Measurements from ENCODE around the gene FSCN2. TPM values are rescaled to one million over a fixed set of nuclear protein-coding genes. Genes with fewer than 3 reads are reported as not detected.

The FSCN2 gene
- polyA plus RNA-seq, 1 donor (not counting 4 experiments of a cell fraction or from before 2014, with no cell fraction given): not detected

DNA sequence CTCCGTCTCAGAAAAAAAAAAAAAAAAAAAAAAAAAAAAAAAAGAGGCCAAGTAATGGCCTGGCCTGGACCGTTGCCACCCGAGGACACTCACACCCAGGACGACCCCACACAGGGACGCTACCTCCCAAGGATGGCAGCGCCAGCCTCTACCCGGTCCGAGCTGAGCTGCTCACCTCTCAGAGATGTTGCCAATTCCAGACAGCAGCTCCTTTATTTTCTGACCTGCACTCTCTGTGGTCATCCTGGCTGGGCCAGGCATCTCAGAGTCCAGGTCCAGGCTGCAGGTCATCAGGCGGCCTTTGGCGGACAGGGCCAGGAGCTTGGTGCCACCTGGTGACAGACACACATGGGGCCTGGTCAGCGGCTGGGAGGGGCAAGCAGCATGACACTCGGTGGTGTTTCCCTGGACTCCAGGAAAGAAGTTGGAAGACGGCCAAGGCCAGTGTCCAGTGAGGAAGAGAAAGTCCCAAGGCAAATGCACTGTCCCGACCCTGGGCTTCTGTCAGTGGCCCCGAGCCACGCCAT is 20.9 kb downstream of the FSCN2 start:
- Histone ChIP-seq H3K9ac (ENCODE audit: control insufficient read depth, extremely low read depth, insufficient read depth, low read length) (no peak overlapping the region), H3K9me1 (ENCODE audit: control insufficient read depth, extremely low read depth, insufficient read depth, low read length) (no peaks in the 10 kb centered on the region), H4K20me1 (ENCODE audit: control insufficient read depth, extremely low read depth, insufficient read depth, low read length) (no peaks in the 10 kb centered on the region), H3K27ac (ENCODE audit: control insufficient read depth, insufficient read depth, low read length) (no peak overlapping the region), H3K4me2 (ENCODE audit: control insufficient read depth, extremely low read depth, insufficient read depth, low read depth, low read length) (no peak overlapping the region), H3K27me3 (ENCODE audit: control insufficient read depth, extremely low read depth, insufficient read depth, low read length) (no peaks in the 10 kb centered on the region), H3K36me3 (ENCODE audit: control insufficient read depth in 2 of 2, extremely low read depth in 1 of 2, insufficient read depth in 2 of 2, low read length in 2 of 2) (peaks cover 24 to 30% of the 10 kb centered on the region in 2 experiments), H3K4me3 (ENCODE audit: control insufficient read depth in 2 of 3, extremely low read depth in 1 of 3, insufficient read depth in 2 of 3, low read depth in 1 of 3, low read length in 3 of 3) (no peak overlapping the region), H3K79me2 (ENCODE audit: control insufficient read depth, insufficient read depth, low read length) (peaks cover 24% of the 10 kb centered on the region), H3K4me1 (ENCODE audit: control insufficient read depth, extremely low read depth, insufficient read depth, low read length) (peaks cover 18% of the 10 kb centered on the region), H3K9me3 (ENCODE audit: control insufficient read depth, low read depth, low read length) (no peaks in the 10 kb centered on the region), H2AFZ (ENCODE audit: control insufficient read depth, low read length) (no peak overlapping the region)
- FAIRE-seq: no peak
- no peak for DNase-seq (ENCODE audit: low read depth, low spot score)
- dilution Hi-C loops (cut with MboI; ENCODE audit: extremely low pct_ligation_motif_present, low sequenced_read_pairs): no loop called here
- TF ChIP-seq, protein P1, sequence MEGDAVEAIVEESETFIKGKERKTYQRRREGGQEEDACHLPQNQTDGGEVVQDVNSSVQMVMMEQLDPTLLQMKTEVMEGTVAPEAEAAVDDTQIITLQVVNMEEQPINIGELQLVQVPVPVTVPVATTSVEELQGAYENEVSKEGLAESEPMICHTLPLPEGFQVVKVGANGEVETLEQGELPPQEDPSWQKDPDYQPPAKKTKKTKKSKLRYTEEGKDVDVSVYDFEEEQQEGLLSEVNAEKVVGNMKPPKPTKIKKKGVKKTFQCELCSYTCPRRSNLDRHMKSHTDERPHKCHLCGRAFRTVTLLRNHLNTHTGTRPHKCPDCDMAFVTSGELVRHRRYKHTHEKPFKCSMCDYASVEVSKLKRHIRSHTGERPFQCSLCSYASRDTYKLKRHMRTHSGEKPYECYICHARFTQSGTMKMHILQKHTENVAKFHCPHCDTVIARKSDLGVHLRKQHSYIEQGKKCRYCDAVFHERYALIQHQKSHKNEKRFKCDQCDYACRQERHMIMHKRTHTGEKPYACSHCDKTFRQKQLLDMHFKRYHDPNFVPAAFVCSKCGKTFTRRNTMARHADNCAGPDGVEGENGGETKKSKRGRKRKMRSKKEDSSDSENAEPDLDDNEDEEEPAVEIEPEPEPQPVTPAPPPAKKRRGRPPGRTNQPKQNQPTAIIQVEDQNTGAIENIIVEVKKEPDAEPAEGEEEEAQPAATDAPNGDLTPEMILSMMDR (optimal IDR thresholded peaks at IDR 0.05 in 1 of 3, IDR thresholded peaks at IDR 0.05 in 1 of 3, conservative IDR thresholded peaks at IDR 0.05 in 1 of 3; ENCODE audit: extremely low read depth in 1 of 3, insufficient read depth in 2 of 3, low read length in 3 of 3): no peak
- no peak for TF ChIP-seq EZH2 (IDR thresholded peaks at IDR 0.05; ENCODE audit: low read length)

DNA sequence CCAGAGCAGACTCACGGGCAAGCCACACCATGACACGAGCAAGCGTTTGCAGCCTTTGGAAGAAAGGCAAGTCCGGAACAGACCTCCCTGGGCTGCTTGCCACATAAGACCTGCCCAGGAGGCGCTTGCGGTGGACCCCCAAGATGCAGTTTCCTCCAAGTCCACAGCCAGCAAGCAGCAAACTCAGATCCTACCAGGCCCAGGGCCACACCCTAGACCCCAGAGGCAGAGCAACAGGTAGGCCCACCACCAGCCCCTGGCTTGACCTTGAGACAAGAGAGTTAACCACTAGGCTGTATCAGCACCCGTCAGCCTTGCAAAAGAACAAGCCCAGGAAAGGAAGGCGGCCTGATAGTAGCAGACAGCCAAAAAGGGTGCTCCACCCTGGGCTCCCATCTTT is 21.6 kb downstream of the FSCN2 start:
- Histone ChIP-seq H3K27me3 (ENCODE audit: control insufficient read depth, extremely low read depth, insufficient read depth, low read length) (no peaks in the 10 kb centered on the region), H4K20me1 (ENCODE audit: control insufficient read depth, extremely low read depth, insufficient read depth, low read length) (no peaks in the 10 kb centered on the region), H3K4me1 (ENCODE audit: control insufficient read depth, extremely low read depth, insufficient read depth, low read length) (peaks cover 20% of the 10 kb centered on the region), H2AFZ (ENCODE audit: control insufficient read depth, low read length) (no peak overlapping the region), H3K4me3 (ENCODE audit: control insufficient read depth in 2 of 3, extremely low read depth in 1 of 3, insufficient read depth in 2 of 3, low read depth in 1 of 3, low read length in 3 of 3) (no peak overlapping the region), H3K9me3 (ENCODE audit: control insufficient read depth, low read depth, low read length) (no peaks in the 10 kb centered on the region), H3K4me2 (ENCODE audit: control insufficient read depth, extremely low read depth, insufficient read depth, low read depth, low read length) (no peak overlapping the region), H3K36me3 (ENCODE audit: control insufficient read depth in 2 of 2, extremely low read depth in 1 of 2, insufficient read depth in 2 of 2, low read length in 2 of 2) (peaks cover 22 to 25% of the 10 kb centered on the region in 2 experiments), H3K9me1 (ENCODE audit: control insufficient read depth, extremely low read depth, insufficient read depth, low read length) (no peaks in the 10 kb centered on the region), H3K9ac (ENCODE audit: control insufficient read depth, extremely low read depth, insufficient read depth, low read length) (no peak overlapping the region), H3K27ac (ENCODE audit: control insufficient read depth, insufficient read depth, low read length) (no peak overlapping the region), H3K79me2 (ENCODE audit: control insufficient read depth, insufficient read depth, low read length) (peaks cover 24% of the 10 kb centered on the region)
- FAIRE-seq (no peak), DNase-seq (ENCODE audit: low read depth, low spot score) (no peak)
- dilution Hi-C loops (cut with MboI; ENCODE audit: extremely low pct_ligation_motif_present, low sequenced_read_pairs): no loop called here
- TF ChIP-seq EZH2 (IDR thresholded peaks at IDR 0.05; ENCODE audit: low read length): no peak
- TF ChIP-seq, protein P1 (optimal IDR thresholded peaks at IDR 0.05 in 1 of 3, IDR thresholded peaks at IDR 0.05 in 1 of 3, conservative IDR thresholded peaks at IDR 0.05 in 1 of 3; ENCODE audit: extremely low read depth in 1 of 3, insufficient read depth in 2 of 3, low read length in 3 of 3): no peak
